Suprapubic skin (tissue), 4 donors: ENCODE data around the gene MUSTN1.

Source experiments
- CTCF ChIP-seq, 2 donors: fragments of 200-600 bp in 1 of 2; fragments of 450-650 bp in 1 of 2; sonication (generic) in 1 of 2; IDR thresholded peaks; one replicate each; pipeline ENCODE4 v1.5.1; 2016 to 2019; ENCODE audit warnings: antibody characterized with exemption in 2 of 2, mild to moderate bottlenecking in 1 of 2, moderate library complexity in 1 of 2
- EP300 ChIP-seq: sonication (generic); formaldehyde crosslinking; IDR thresholded peaks from one replicate; pipeline ENCODE4 v1.6.1; 2017; ENCODE audit warnings: antibody characterized with exemption
- POLR2A ChIP-seq, 2 donors: fragments of 450-650 bp; IDR thresholded peaks; one replicate each; pipeline ENCODE4 v1.6.1; 2017; ENCODE audit warnings: antibody characterized with exemption in 2 of 2, mild to moderate bottlenecking in 2 of 2, moderate library complexity in 2 of 2
- POLR2AphosphoS5 ChIP-seq, 3 donors: sonication (generic); formaldehyde crosslinking; IDR thresholded peaks; one replicate each; pipeline ENCODE4 v1.6.1; 2017; ENCODE audit warnings: antibody characterized with exemption in 3 of 3

GRCh38 chr3:52839892-52840545 lies 5.2 kb upstream of the MUSTN1 start:
- TF ChIP-seq CTCF (IDR thresholded peaks at IDR 0.05), result no peak
- TF ChIP-seq POLR2AphosphoS5 (IDR thresholded peaks at IDR 0.05), result no peak
- TF ChIP-seq POLR2A (IDR thresholded peaks at IDR 0.05), result no peak
- TF ChIP-seq EP300, result no peak
